ENCODE measurements around the gene WDR70. TPM values are rescaled to one million over a fixed set of nuclear protein-coding genes. Genes with fewer than 3 reads are reported as not detected.

Gene WDR70
- total and polyA plus RNA-seq, 2 of the 8 experiments (the other 6 are each of a cell fraction or from before 2014, with no cell fraction given), result 10.6 to 37.4 TPM

DNA sequence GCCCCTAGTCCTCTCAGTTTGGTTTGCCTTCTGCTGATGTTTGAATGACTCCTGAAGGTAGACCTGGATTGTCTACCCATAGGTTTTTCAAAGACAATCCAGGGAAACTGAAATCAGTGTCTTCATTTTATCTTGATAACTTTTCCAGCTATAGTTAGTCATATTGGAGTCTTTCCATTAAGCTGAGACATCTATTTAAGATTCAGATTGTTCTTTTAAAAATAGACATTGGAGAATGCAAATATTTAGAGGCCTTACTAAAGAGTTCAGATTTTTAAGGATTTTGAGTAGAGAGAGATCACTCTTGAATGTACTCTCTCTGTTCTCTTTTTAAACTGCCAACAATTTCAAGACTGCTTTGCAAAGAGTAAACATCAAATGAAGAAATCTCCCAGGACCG is 391.7 kb downstream of the WDR70 start:
- H3K4me2 ChIP-seq (ENCODE audit: insufficient read depth in 1 of 2, low read depth in 2 of 2, low read length in 2 of 2), result no peak overlapping the region
- H2AK5ac ChIP-seq (ENCODE audit: low read depth, low read length), result no peak overlapping the region
- FAIRE-seq (no peak), DNase-seq (ENCODE audit: low read depth in 1 of 2, low spot score in 2 of 2) (no peak)
- no peaks in the 10 kb centered on the region for H3K36me3 ChIP-seq (ENCODE audit: control insufficient read depth in 2 of 4, insufficient read depth in 4 of 4, low read length in 3 of 4)
- no peak overlapping the region for H3K23ac ChIP-seq (ENCODE audit: insufficient read length)
- H4K91ac ChIP-seq (replicated peaks; ENCODE audit: insufficient read length, low read length), result no peak overlapping the region
- H3K79me2 ChIP-seq (ENCODE audit: control insufficient read depth in 1 of 2, insufficient read depth in 2 of 2, low read length in 2 of 2), result no peaks in the 10 kb centered on the region
- H4K8ac ChIP-seq (ENCODE audit: extremely low read depth, insufficient read depth, low read length), result no peak overlapping the region
- peaks cover 9 to 14% of the 10 kb centered on the region in 2 experiments; a peak in 3 of 4 replicates for H3K9me3 ChIP-seq (ENCODE audit: insufficient read depth in 2 of 2, low read depth in 1 of 2, low read length in 1 of 2)
- no peaks in the 10 kb centered on the region for H3K4me1 ChIP-seq (replicated peaks in 1 of 4; ENCODE audit: control insufficient read depth in 3 of 4, insufficient read depth in 4 of 4, low read length in 3 of 4)
- H2BK12ac ChIP-seq (ENCODE audit: low read depth, low read length), result no peak overlapping the region
- no peak overlapping the region for H2BK120ac ChIP-seq (replicated peaks; ENCODE audit: low read depth, low read length)
- ChIA-PET CTCF (ENCODE audit: partially characterized antibody) (interaction anchor here (0.9 to 2.0 kb wide), 2 partner anchors 421 to 423 kb away, joined by 3 to 5 read pairs; no protein-coding TSS in a partner anchor), POLR2A (ENCODE audit: partially characterized antibody) (no interaction called here)
- H3K4me3 ChIP-seq (ENCODE audit: extremely low read depth in 1 of 4, insufficient read depth in 2 of 4, low read depth in 3 of 4, low read length in 4 of 4), result no peak overlapping the region
- H2BK20ac ChIP-seq (ENCODE audit: low read length), result no peak overlapping the region
- H3K27ac ChIP-seq (ENCODE audit: low read depth, low read length), result no peak overlapping the region
- no peak overlapping the region for H3K14ac ChIP-seq (ENCODE audit: insufficient read length)
- no peaks in the 10 kb centered on the region for H3K23me2 ChIP-seq (ENCODE audit: low read depth, low read length)
- WGBS, 2 experiments (ENCODE audit: extremely low coverage in 1 of 2, insufficient coverage in 1 of 2, insufficient read length in 1 of 2, insufficient replicate concordance in 2 of 2, low coverage in 1 of 2, low lambda C conversion rate in 2 of 2, missing lambda C conversion rate in 1 of 2), result 78% methylated on average over 1 of the region's 1 CpG; no CpG with 5 or more reads in 1 of the 2 experiments
- H3K9ac ChIP-seq (replicated peaks in 1 of 4; ENCODE audit: extremely low read depth in 1 of 4, low read depth in 3 of 4, low read length in 3 of 4), result no peak overlapping the region
- H2BK15ac ChIP-seq (ENCODE audit: low read length), result no peak overlapping the region
- TF ChIP-seq SIX5 (IDR thresholded peaks at IDR 0.05; ENCODE audit: low read depth, low read length), result no peak
- TF ChIP-seq EGR1 (IDR thresholded peaks at IDR 0.05; ENCODE audit: borderline replicate concordance, low read depth, low read length), result no peak
- TF ChIP-seq POLR2A (IDR thresholded peaks at IDR 0.05; ENCODE audit: control extremely low read depth in 1 of 2, low read depth in 2 of 2, low read length in 2 of 2), result no peak
- no peak for TF ChIP-seq TAF1 (IDR thresholded peaks at IDR 0.05; ENCODE audit: low read depth, low read length)
- no peak overlapping the region for H3K56ac ChIP-seq (replicated peaks; ENCODE audit: insufficient read length, low read depth, low read length)
- H3K79me1 ChIP-seq (ENCODE audit: low read depth, low read length), result no peaks in the 10 kb centered on the region
- no peaks in the 10 kb centered on the region for H4K20me1 ChIP-seq (replicated peaks in 1 of 2; ENCODE audit: control insufficient read depth in 1 of 2, insufficient read depth in 2 of 2, low read length in 2 of 2)
- H3K18ac ChIP-seq (ENCODE audit: extremely low read depth, low read length), result no peak overlapping the region
- no peak overlapping the region for H2AFZ ChIP-seq (ENCODE audit: low read length)
- no peak overlapping the region for H4K5ac ChIP-seq (ENCODE audit: insufficient read length, low read depth, low read length)
- no peaks in the 10 kb centered on the region for H3K27me3 ChIP-seq (replicated peaks in 1 of 4; ENCODE audit: control insufficient read depth in 3 of 4, extremely low read depth in 1 of 4, insufficient read depth in 3 of 4, low read length in 3 of 4)
- no peak overlapping the region for H3K4ac ChIP-seq (replicated peaks; ENCODE audit: insufficient read length, low read depth, low read length)
- H2BK5ac ChIP-seq (ENCODE audit: low read depth, low read length), result no peak overlapping the region
